HCT116 (cell line): Measurements from ENCODE around the gene HES6.

Source experiments
- EZH2 ChIP-seq: fragments of 200-600 bp; sonication (generic); IDR thresholded peaks from 2 replicates; pipeline ENCODE4 v1.6.1; 2017; ENCODE audit warnings: antibody characterized with exemption, mixed run types
- POLR2A ChIP-seq: IDR thresholded peaks from 2 replicates; pipeline ENCODE4 v1.7.0; 2011; ENCODE audit warnings: borderline replicate concordance; ENCODE audit not compliant: insufficient read depth, insufficient read length; ENCODE audit errors: extremely low read depth
- TF ChIP-seq, protein P1 (sequence below), 3 experiments: fragments of 200-600 bp in 1 of 3; sonication (generic) in 1 of 3; IDR thresholded peaks in 2 of 3; conservative IDR thresholded peaks in 1 of 3; 2 replicates each; pipeline ENCODE4 v1.5.1; 2012 to 2017; ENCODE audit warnings: low read depth in 2 of 3, low read length in 2 of 3, antibody characterized with exemption in 1 of 3, borderline replicate concordance in 1 of 3, control low read depth in 1 of 3, mild to moderate bottlenecking in 1 of 3, mixed read lengths in 1 of 3, mixed run types in 1 of 3, moderate library complexity in 1 of 3; ENCODE audit not compliant: insufficient read depth in 1 of 3
- TF ChIP-seq, protein P2 (sequence below): IDR thresholded peaks from 2 replicates; pipeline ENCODE4 v1.6.1; 2012; ENCODE audit warnings: low read depth

DNA sequence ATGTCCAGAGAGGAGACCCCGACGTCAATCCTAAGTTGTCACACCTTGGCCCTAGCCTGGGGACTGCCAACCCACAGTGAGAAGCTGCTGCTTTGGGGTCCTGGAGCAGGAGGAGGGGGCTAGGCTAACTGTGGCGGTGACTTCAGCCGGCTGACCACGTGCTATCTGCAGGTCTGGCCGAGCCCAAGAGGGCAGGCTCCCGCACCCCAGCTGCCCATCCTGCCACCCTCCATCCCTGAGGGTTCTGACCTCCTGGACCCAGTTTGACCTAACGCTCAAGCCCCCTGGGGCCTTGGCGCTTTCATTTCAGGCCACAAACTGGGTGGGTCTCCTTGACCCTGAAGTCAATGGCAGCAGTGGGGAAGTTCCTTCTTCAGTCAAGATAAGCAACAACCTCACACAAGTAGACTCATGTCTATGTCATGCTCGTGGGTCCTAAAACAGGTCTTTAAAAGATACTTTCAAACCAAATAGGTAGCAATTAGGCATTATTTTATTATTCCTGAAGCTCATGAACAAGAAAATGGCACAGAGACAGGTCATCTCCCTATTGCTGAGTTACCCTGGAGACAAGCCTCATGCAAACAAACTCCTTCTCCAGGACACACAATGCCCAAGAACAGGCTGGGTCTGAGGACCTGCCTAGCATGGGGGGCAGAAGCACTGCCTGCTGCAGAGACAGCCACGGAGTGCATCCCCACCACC, 2.3 kb downstream of the HES6 start:
- TF ChIP-seq, protein P1, sequence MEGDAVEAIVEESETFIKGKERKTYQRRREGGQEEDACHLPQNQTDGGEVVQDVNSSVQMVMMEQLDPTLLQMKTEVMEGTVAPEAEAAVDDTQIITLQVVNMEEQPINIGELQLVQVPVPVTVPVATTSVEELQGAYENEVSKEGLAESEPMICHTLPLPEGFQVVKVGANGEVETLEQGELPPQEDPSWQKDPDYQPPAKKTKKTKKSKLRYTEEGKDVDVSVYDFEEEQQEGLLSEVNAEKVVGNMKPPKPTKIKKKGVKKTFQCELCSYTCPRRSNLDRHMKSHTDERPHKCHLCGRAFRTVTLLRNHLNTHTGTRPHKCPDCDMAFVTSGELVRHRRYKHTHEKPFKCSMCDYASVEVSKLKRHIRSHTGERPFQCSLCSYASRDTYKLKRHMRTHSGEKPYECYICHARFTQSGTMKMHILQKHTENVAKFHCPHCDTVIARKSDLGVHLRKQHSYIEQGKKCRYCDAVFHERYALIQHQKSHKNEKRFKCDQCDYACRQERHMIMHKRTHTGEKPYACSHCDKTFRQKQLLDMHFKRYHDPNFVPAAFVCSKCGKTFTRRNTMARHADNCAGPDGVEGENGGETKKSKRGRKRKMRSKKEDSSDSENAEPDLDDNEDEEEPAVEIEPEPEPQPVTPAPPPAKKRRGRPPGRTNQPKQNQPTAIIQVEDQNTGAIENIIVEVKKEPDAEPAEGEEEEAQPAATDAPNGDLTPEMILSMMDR (IDR thresholded peaks at IDR 0.05 in 2 of 3, conservative IDR thresholded peaks at IDR 0.05 in 1 of 3; ENCODE audit: borderline replicate concordance in 1 of 3, insufficient read depth in 1 of 3, low read depth in 2 of 3, low read length in 2 of 3) = no peak
- TF ChIP-seq EZH2 (no peak), POLR2A (no peak)
- TF ChIP-seq, protein P2, sequence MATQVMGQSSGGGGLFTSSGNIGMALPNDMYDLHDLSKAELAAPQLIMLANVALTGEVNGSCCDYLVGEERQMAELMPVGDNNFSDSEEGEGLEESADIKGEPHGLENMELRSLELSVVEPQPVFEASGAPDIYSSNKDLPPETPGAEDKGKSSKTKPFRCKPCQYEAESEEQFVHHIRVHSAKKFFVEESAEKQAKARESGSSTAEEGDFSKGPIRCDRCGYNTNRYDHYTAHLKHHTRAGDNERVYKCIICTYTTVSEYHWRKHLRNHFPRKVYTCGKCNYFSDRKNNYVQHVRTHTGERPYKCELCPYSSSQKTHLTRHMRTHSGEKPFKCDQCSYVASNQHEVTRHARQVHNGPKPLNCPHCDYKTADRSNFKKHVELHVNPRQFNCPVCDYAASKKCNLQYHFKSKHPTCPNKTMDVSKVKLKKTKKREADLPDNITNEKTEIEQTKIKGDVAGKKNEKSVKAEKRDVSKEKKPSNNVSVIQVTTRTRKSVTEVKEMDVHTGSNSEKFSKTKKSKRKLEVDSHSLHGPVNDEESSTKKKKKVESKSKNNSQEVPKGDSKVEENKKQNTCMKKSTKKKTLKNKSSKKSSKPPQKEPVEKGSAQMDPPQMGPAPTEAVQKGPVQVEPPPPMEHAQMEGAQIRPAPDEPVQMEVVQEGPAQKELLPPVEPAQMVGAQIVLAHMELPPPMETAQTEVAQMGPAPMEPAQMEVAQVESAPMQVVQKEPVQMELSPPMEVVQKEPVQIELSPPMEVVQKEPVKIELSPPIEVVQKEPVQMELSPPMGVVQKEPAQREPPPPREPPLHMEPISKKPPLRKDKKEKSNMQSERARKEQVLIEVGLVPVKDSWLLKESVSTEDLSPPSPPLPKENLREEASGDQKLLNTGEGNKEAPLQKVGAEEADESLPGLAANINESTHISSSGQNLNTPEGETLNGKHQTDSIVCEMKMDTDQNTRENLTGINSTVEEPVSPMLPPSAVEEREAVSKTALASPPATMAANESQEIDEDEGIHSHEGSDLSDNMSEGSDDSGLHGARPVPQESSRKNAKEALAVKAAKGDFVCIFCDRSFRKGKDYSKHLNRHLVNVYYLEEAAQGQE = no peak
